GM18508 (cell line): ENCODE measurements around the gene RPGR.

Experiments used
- ATAC-seq: cut with Tn5 transposase; IDR thresholded peaks from one replicate; pipeline ENCODE4 v1.9.1; 2021; ENCODE audit warnings: moderate number of reproducible peaks; ENCODE audit not compliant: insufficient read depth, unreplicated experiment

Gene RPGR

GRCh38 chrX:38273453-38273852, 53.9 kb downstream of the RPGR start:
- ATAC-seq, result peak; percentile 57

GRCh38 chrX:38271154-38271716, 56.1 kb downstream of the RPGR start:
- ATAC-seq, result peak; percentile 50

- ATAC-seq, result no peak
Observed at GRCh38 chrX:38268011-38268410, 59.3 kb downstream of the RPGR start.

- no peak for ATAC-seq
Observed at GRCh38 chrX:38262715-38263620, 64.3 kb downstream of the RPGR start.

DNA sequence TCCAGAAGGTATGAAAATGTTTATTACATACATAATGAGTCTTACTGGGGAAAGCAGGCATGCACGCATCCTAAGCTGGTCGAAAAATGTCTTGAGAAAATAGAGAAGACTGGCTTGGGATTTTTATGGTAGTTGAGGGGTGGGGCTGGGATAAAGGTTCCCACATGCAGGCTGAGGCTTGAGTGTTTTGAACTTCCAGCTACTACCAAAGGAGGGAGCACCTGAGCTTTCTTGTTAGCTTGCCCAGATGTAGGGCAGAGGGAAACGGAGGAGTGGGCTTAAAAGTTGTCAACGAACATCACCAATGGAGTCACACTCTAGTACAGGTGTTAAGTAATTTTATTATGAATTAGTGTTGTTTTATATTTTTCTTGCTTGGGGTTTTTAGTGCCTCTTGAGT, 67.1 kb downstream of the RPGR start:
- ATAC-seq, result no peak

DNA sequence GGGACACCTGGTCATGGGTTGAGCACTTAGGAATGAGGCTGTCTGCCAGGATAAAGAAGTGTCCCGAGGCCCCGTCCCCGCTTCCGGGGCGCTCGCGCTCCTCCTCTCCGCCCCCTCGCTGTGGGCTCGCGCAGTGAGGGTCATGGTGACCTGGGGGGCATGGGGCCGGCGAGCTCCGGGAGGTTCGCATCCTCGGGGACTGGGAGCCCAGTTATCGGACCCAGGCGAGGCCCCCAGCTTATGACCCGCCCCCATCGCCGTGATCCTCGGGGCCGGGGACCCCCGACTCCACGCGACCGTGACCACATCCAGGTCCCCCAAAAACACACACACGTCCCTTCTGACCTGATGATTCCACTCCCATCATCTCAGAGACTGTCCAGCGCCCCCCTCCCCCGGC, 71.3 kb downstream of the RPGR start:
- no peak for ATAC-seq

DNA sequence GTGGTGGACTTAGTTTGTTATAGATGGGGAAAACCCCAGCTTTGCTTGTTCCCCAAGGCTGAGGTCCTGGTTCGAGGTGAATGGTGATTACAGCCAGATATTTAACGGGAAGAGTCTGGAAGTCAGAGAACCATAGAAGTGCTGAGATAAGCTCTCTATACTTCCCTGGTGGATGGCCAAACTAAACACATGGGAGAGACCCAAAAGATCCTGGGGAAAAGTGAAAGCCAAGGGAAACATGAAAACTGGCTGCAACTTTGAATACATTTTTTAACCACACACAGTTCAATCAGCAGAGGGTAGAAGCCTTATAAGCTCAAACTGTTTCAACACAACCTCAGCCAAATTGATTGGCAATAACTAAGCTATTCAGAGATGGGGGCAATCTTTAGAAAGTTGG, 77.3 kb downstream of the RPGR start:
- no peak for ATAC-seq

- ATAC-seq, result no peak
Observed at GRCh38 chrX:38247051-38247450, 80.3 kb downstream of the RPGR start.

- no peak for ATAC-seq
Observed at GRCh38 chrX:38240541-38240940, 86.8 kb downstream of the RPGR start.

GRCh38 chrX:38236901-38237615, 90.3 kb downstream of the RPGR start:
- no peak for ATAC-seq

- ATAC-seq, result no peak
Observed at GRCh38 chrX:38233891-38234667, 93.2 kb downstream of the RPGR start.

DNA sequence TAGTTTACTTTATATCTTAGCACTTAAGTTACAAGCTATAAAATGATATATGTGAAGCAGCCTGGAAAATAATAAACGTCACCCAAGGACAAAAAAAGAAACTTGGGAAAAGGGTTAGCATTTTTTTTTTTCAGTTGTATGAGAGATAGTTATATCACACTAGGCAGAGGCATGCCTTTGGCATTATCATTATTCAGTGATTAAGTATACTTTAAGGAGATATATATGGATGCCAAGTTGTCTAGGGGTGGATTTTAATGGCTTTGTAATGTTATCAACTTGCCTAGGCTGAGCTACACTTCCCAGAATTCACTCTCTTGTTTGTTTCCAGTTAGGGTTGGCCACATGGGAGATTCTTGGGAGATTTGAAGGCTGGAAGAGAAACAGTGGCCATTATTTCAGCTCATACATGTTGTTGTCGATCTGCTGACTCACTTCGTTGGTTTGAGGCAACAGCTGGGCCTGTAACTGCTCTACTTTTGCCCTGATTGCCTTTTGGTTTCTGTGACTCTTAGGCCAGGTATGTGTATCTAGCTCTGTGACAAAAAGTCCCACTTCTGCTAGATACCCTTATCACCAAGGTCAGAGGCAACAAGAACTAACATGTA, 95.1 kb downstream of the RPGR start:
- no peak for ATAC-seq

- no peak for ATAC-seq
Observed at GRCh38 chrX:38225093-38225492, 102.2 kb downstream of the RPGR start.

- no peak for ATAC-seq
Observed at GRCh38 chrX:38224160-38224559, 103.1 kb downstream of the RPGR start.

- no peak for ATAC-seq
Observed at GRCh38 chrX:38221391-38221929, 105.8 kb downstream of the RPGR start.

DNA sequence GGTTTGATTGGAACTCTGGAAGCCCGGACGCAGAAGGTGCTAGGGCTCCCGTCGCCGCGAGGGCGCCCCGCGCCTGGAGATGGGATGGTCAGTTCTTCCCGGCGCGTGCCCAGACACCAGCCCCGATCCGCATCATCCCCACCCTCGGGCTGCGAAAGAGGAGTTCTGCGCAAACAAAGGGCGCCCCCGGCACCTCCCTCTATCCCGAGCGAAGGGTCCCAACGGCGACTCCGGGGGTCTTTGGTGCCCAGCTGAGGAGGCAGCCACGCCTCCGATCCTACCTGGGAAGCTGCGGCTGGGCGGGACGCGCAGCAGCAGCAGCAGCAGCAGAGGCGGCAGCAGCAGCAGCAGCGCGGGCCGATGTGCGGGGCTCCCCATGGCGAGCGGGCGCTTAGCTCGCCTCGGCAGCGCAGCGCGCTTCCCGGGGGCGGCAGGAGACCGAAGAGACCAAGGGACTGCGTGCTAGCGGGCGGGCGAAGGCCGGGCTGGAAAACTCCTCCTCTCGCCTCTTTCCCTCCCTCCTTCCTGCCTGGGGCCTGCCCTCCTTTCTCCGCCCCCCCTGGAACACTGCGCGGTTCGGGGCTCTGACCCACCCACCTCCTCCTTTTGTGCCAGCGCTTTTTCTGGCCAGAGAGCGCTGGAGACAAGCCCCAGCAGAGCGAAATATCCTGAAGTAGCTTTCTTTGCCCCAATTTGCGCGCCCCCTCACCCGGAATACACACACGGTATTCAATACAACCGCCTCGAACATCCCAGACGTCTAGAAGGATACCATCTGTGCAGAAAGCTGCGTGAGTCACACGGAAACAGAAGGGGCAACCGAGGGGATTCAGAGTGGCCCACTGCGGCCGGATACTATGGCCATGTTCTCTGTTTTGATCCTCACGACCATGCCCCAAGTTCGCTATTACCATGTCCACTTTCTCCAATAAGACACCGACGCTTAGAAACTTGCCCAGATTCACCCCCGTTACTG, 106.6 kb downstream of the RPGR start, which contains the start of gene SRPX:
TSS of gene SRPX (minus strand) at position 457 of the 976 bp plus-strand sequence. CDS start at position 378, 79 bp downstream.
- ATAC-seq, result no peak

GRCh38 chrX:38220024-38220414, 107.3 kb downstream of the RPGR start:
- ATAC-seq, result peak; percentile 76
